ENCODE data around the gene RPGRIP1. TPM values are rescaled to one million over a fixed set of nuclear protein-coding genes. Genes with fewer than 3 reads are reported as not detected.
"Not testable (repeated sequence)": the region's sequence is repeated elsewhere in the genome, so short reads cannot be mapped to it uniquely, and the experiment has no call there.

Gene RPGRIP1
- total RNA-seq, 1 donor: not detected

DNA sequence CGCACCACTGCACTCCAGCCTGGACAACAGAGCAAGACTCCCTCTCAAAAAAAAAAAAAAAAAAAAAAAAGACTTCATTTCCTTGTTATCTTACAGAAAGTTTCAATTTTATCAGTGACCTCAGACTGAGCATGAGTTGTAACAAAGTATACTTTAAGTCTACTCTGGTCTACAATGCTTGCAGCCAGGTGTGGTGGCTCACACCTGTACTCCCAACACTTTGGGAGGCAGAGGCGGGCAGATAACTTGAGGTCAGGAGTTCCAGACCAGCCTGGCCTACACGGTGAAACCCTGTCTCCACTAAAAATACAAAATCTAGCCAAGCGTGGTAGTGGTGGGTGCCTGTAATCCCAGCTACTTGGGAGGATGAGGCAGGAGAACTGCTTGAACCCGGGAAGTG, 28.7 kb upstream of the RPGRIP1 start:
- no peak for DNase-seq (ENCODE audit: low read depth)

DNA sequence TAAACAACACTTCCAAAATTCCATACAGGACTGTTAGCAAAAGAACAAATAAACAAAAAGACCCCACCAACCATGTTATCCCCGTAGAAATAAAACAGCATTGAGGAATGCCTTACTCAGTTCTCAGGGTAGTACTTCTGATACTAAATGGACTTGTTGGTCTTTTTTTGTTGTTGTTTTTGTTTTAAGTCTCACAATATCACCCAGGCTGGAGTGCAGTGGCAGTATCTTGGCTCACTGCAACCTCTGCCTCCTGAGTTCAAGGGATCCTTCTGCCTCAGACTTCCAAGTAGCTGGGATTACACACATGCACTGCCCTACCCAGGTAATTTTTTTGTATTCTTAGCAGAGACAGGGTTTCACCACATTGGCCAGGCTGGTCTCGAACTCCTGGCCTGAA, 27.7 kb upstream of the RPGRIP1 start:
- no peak for DNase-seq (ENCODE audit: low read depth)
- TF ChIP-seq, protein P1, sequence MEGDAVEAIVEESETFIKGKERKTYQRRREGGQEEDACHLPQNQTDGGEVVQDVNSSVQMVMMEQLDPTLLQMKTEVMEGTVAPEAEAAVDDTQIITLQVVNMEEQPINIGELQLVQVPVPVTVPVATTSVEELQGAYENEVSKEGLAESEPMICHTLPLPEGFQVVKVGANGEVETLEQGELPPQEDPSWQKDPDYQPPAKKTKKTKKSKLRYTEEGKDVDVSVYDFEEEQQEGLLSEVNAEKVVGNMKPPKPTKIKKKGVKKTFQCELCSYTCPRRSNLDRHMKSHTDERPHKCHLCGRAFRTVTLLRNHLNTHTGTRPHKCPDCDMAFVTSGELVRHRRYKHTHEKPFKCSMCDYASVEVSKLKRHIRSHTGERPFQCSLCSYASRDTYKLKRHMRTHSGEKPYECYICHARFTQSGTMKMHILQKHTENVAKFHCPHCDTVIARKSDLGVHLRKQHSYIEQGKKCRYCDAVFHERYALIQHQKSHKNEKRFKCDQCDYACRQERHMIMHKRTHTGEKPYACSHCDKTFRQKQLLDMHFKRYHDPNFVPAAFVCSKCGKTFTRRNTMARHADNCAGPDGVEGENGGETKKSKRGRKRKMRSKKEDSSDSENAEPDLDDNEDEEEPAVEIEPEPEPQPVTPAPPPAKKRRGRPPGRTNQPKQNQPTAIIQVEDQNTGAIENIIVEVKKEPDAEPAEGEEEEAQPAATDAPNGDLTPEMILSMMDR (IDR thresholded peaks at IDR 0.05; ENCODE audit: insufficient read depth, low read depth, low read length): no peak
- H3K4me3 ChIP-seq (ENCODE audit: low read depth, low read length): no peak overlapping the region

More for the DNA sequence above, 28.7 kb upstream of the RPGRIP1 start:
- TF ChIP-seq, protein P1 (IDR thresholded peaks at IDR 0.05; ENCODE audit: insufficient read depth, low read depth, low read length): no peak
- no peak overlapping the region for H3K4me3 ChIP-seq (ENCODE audit: low read depth, low read length)

DNA sequence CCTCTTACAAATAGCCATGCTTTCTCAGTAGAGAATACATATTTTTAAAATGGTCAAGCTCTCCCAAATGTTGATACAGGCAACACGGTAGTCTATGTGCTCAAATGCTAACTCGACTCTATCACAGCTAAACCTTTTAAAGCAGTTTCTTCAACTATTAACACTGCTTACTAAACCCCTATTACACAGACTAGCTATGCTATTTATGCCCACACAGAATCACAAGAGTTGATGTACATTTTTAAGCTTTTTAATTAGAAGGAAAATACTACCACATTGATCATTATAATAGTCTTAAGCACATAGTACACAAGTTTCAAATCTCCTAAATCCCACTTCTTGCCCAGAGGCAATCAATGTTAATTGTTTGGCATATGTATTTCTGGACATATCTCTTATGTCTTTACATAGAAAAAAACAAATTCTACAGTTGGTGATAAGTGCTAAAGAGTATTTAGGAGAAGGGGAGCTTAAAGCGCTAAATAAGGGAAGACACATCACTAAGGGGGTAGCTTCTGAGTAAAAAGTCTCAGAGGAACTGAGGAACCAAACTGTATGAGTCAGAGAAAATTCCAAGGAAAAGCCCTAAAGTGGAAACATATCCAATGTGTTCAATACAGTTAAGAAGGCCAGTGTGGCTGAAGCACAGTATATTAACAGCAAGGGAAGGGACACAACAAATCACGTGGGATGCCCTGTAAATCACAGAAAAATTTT, 24.3 kb upstream of the RPGRIP1 start:
- TF ChIP-seq, protein P1 (IDR thresholded peaks at IDR 0.05; ENCODE audit: insufficient read depth, low read depth, low read length): no peak
- no peak overlapping the region for H3K4me3 ChIP-seq (ENCODE audit: low read depth, low read length)
- DNase-seq (ENCODE audit: low read depth): peak; percentile 40

DNA sequence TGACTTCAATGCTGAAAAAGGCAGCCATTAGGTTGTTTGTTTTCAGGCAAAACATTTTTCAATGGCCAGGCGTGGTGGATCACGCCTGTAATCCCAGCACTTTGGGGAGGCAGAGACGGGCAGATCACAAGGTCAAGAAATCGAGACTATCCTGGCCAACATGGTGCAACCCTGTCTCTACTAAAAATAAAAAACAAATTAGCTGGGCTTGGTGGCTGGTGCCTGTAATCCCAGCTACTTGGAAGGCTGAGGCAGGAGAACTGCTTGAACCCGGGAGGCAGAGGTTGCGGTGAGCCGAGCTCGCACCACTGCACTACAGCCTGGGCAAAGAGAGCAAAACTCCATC, 23.8 kb upstream of the RPGRIP1 start:
- H3K4me3 ChIP-seq (ENCODE audit: low read depth, low read length); DNase-seq (ENCODE audit: low read depth): not testable (repeated sequence)

DNA sequence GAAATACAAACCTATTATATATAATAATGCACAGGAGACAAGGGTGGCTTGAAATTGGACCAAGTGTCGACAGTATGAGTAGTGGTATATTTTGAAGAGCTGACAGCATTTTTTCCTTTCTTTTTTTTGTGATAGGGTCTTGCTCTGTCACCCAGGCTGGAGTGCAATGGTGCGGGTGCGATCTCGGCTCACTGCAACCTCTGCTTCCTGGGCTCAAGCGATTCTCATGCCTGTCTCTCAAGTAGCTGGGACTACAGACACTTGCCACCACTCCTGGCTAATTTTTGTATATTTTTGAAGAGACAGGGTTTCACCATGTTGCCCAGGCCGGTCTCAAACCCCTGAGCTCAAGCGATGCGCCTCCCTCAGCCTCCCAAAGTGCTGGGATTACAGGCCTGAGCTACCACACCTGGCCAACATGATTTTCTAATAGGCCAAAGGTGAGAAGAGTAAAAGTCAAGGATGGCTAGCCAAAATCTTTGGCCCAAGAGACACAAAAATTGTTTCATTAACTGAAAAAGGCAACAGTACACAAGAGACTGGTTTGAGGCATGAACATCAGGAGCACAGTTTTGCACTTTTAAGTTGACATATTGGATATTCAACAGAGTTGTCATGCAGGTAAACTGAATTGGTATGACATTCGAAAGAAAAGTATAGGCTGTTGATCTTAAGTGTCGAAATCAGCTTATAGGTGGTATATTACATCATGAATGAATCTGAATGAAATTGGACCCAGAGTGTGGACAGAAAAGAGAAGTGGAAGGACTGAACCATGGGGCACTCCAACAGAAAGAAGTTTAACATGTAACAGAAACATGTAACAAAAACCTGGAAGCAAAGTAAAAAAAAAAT, 23.1 kb upstream of the RPGRIP1 start:
- no peak for DNase-seq (ENCODE audit: low read depth)
- TF ChIP-seq, protein P1 (IDR thresholded peaks at IDR 0.05; ENCODE audit: insufficient read depth, low read depth, low read length): no peak

DNA sequence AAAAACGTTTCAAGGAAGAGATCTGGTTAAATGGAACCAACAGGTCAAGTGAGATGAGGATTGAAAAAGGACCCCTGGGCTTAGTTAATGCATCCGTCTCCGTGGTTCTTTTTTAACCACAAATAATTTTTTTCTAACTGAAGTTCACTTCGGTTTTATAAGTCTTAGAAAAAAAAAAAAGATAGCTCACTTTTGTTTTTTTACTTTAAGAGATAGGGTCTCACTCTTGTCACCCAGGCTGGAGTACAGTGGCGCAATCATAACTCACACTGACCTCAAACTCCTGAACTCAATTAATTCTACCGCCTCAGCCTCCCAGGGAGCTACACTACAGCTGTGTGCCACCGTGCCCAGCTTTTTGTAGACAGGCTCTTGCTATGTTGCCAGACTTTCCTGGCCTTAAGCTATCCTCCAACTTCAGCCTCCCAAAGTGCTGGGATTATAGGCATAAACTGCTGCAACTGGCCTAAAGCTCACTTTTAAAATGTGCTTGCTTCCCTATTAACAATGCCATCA, 22.4 kb upstream of the RPGRIP1 start:
- peak; percentile 52 for DNase-seq (ENCODE audit: low read depth)
- TF ChIP-seq, protein P1 (IDR thresholded peaks at IDR 0.05; ENCODE audit: insufficient read depth, low read depth, low read length): no peak
- H3K4me3 ChIP-seq (ENCODE audit: low read depth, low read length): no peak overlapping the region

More for the DNA sequence above, 23.1 kb upstream of the RPGRIP1 start:
- no peak overlapping the region for H3K4me3 ChIP-seq (ENCODE audit: low read depth, low read length)
